ENCODE results near the gene DLGAP4.
"Not testable (repeated sequence)": the region's sequence is repeated elsewhere in the genome, so short reads cannot be mapped to it uniquely, and the experiment has no call there.

The DLGAP4 gene

GRCh38 chr20:36549628-36549941 is 243.4 kb downstream of the DLGAP4 start:
- Histone ChIP-seq H3K4me3 (ENCODE audit: low read length) (no peak overlapping the region), H3K27me3 (ENCODE audit: insufficient read depth, low read length) (no peaks in the 10 kb centered on the region), H3K36me3 (ENCODE audit: insufficient read depth, low read depth, low read length) (peaks cover 44% of the 10 kb centered on the region), H3K27ac (ENCODE audit: low read length) (no peak overlapping the region), H3K4me1 (ENCODE audit: insufficient read depth, low read length) (no peaks in the 10 kb centered on the region), H3K9me3 (ENCODE audit: insufficient read depth, low read depth, low read length) (no peaks in the 10 kb centered on the region), H3K9ac (ENCODE audit: low read depth, low read length) (no peak overlapping the region)

DNA sequence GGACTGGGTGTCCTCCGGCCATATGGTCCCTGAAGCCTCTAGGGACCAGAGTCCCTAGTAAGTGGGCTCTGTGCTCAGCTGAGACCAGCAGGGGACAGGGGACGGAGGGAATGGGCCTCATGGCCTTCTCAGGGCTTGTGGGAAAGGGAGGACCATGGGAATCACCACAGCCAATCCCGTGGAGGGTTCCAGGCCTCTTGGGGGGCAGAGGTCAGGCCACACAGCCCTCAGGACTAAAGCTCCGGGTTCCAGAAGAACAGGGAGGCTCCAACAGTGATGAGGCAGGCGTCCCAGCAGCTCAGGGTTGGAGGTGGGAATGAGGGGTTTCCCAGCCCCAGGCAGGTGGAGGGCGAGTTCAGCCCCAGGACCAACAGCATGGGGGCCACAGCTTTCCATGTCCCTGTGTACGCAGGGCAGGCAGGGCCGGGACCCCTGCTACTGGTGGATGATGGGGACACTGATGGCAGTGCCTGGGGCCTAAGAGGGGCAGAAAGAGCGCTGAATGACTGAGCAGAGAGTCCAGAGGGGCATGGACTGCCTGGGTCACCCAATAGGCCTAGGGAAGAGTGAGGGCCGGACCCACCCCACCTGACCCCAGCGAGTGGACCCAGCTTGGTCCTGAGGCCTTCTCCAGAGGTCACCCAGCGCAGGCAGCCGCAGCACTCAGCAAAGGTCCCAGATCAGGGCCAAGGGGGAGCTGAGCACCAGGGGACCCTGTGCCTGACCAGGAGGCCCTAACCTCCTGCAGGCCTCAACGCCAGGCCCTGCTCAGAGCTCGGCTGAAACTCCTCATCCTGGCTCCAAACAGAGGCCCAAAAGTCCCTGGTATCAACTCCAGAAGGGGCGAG is 244.0 kb downstream of the DLGAP4 start:
- Histone ChIP-seq H3K27ac (ENCODE audit: low read length) (no peak overlapping the region), H3K27me3 (ENCODE audit: insufficient read depth, low read length) (no peaks in the 10 kb centered on the region), H3K9ac (ENCODE audit: low read depth, low read length) (no peak overlapping the region), H3K9me3 (ENCODE audit: insufficient read depth, low read depth, low read length) (no peaks in the 10 kb centered on the region), H3K4me3 (ENCODE audit: low read length) (no peak overlapping the region), H3K36me3 (ENCODE audit: insufficient read depth, low read depth, low read length) (peaks cover 39% of the 10 kb centered on the region), H3K4me1 (ENCODE audit: insufficient read depth, low read length) (no peaks in the 10 kb centered on the region)

- Histone ChIP-seq H3K9me3 (ENCODE audit: insufficient read depth, low read depth, low read length) (no peaks in the 10 kb centered on the region), H3K36me3 (ENCODE audit: insufficient read depth, low read depth, low read length) (peaks cover 37% of the 10 kb centered on the region), H3K27ac (ENCODE audit: low read length) (no peak overlapping the region), H3K9ac (ENCODE audit: low read depth, low read length) (no peak overlapping the region), H3K4me3 (ENCODE audit: low read length) (no peak overlapping the region), H3K4me1 (ENCODE audit: insufficient read depth, low read length) (no peaks in the 10 kb centered on the region), H3K27me3 (ENCODE audit: insufficient read depth, low read length) (no peaks in the 10 kb centered on the region)
Measured at GRCh38 chr20:36550790-36551299, 244.7 kb downstream of the DLGAP4 start.

GRCh38 chr20:36555248-36555647 is 249.1 kb downstream of the DLGAP4 start:
- Histone ChIP-seq H3K9me3 (ENCODE audit: insufficient read depth, low read depth, low read length) (no peaks in the 10 kb centered on the region), H3K4me3 (ENCODE audit: low read length) (no peak overlapping the region)

GRCh38 chr20:36562724-36563123 is 256.6 kb downstream of the DLGAP4 start:
- Histone ChIP-seq H3K27me3 (ENCODE audit: insufficient read depth, low read length) (no peaks in the 10 kb centered on the region), H3K36me3 (ENCODE audit: insufficient read depth, low read depth, low read length) (no peaks in the 10 kb centered on the region), H3K9ac (ENCODE audit: low read depth, low read length) (peak overlapping the region; percentile 32; the same call in 1 of the 2 replicates), H3K4me3 (ENCODE audit: low read length) (peak overlapping the region; percentile 48; the same call in 1 of the 2 replicates), H3K27ac (ENCODE audit: low read length) (peak overlapping the region; percentile 48), H3K9me3 (ENCODE audit: insufficient read depth, low read depth, low read length) (peaks cover 8% of the 10 kb centered on the region), H3K4me1 (ENCODE audit: insufficient read depth, low read length) (peaks cover 14% of the 10 kb centered on the region; the same call in 1 of the 2 replicates)

More at GRCh38 chr20:36555248-36555647, 249.1 kb downstream of the DLGAP4 start:
- Histone ChIP-seq H3K27ac (ENCODE audit: low read length) (no peak overlapping the region), H3K9ac (ENCODE audit: low read depth, low read length) (no peak overlapping the region), H3K27me3 (ENCODE audit: insufficient read depth, low read length) (no peaks in the 10 kb centered on the region), H3K4me1 (ENCODE audit: insufficient read depth, low read length) (no peaks in the 10 kb centered on the region), H3K36me3 (ENCODE audit: insufficient read depth, low read depth, low read length) (no peaks in the 10 kb centered on the region)

DNA sequence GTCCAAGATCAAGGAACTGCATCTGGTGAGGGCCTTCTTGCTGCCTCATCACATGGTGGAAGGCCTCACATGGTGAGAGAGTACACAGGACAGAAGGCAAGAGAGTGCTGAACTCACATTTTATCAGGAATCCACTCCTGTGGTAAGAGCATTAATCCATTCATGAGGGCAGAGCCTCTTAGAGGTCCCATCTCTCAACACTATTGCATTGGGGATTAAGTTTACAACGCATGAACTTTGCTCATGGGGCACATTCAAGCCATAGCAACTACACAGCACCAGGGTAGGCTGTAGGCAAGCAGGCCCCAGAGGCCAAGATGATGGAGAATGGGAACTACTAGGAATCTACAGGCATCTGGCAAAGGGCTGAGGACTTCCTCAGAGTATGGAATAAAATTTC is 257.2 kb downstream of the DLGAP4 start:
- H3K36me3 ChIP-seq (ENCODE audit: insufficient read depth, low read depth, low read length): no peaks in the 10 kb centered on the region
- peak overlapping the region; percentile 32; the same call in 1 of the 2 replicates for H3K9ac ChIP-seq (ENCODE audit: low read depth, low read length)
- peaks cover 8% of the 10 kb centered on the region for H3K9me3 ChIP-seq (ENCODE audit: insufficient read depth, low read depth, low read length)
- H3K27me3 ChIP-seq (ENCODE audit: insufficient read depth, low read length): no peaks in the 10 kb centered on the region
- H3K27ac ChIP-seq (ENCODE audit: low read length): peak overlapping the region; percentile 48
- H3K4me1 ChIP-seq (ENCODE audit: insufficient read depth, low read length): peaks cover 14% of the 10 kb centered on the region; the same call in 1 of the 2 replicates
- H3K4me3 ChIP-seq (ENCODE audit: low read length): peak overlapping the region; percentile 48; the same call in 1 of the 2 replicates

DNA sequence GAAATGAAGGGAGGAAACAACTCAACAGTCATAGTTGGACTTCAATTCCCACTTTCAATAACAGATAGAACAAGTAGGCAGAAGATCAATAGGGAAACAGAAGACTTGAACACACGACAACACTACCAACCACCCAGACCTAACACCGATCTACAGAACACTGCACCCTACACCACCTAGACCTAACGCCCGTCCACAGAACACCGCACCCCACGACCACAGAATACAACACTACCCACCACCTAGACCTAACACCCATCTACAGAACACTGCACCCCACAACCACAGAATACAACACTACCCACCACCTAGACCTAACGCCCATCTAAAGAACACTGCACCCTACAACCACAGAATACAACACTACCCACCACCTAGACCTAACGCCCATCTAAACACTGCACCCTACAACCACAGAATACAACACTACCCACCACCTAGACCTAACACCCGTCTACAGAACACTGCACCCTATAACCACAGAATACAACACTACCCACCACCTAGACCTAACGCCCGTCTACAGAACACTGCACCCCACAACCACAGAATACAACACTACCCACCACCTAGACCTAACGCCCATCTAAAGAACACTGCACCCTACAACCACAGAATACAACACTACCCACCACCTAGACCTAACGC is 258.1 kb downstream of the DLGAP4 start:
- not testable (repeated sequence) for H3K36me3 ChIP-seq (ENCODE audit: insufficient read depth, low read depth, low read length); H3K9me3 ChIP-seq (ENCODE audit: insufficient read depth, low read depth, low read length); H3K27me3 ChIP-seq (ENCODE audit: insufficient read depth, low read length); H3K9ac ChIP-seq (ENCODE audit: low read depth, low read length); H3K27ac ChIP-seq (ENCODE audit: low read length); H3K4me3 ChIP-seq (ENCODE audit: low read length)
- peaks cover 14% of the 10 kb centered on the region; the same call in 1 of the 2 replicates for H3K4me1 ChIP-seq (ENCODE audit: insufficient read depth, low read length)

GRCh38 chr20:36564726-36565121 is 258.6 kb downstream of the DLGAP4 start:
- not testable (repeated sequence) for H3K9me3 ChIP-seq (ENCODE audit: insufficient read depth, low read depth, low read length); H3K4me3 ChIP-seq (ENCODE audit: low read length); H3K27me3 ChIP-seq (ENCODE audit: insufficient read depth, low read length); H3K9ac ChIP-seq (ENCODE audit: low read depth, low read length); H3K36me3 ChIP-seq (ENCODE audit: insufficient read depth, low read depth, low read length); H3K27ac ChIP-seq (ENCODE audit: low read length)
- H3K4me1 ChIP-seq (ENCODE audit: insufficient read depth, low read length): peaks cover 14% of the 10 kb centered on the region; the same call in 1 of the 2 replicates

DNA sequence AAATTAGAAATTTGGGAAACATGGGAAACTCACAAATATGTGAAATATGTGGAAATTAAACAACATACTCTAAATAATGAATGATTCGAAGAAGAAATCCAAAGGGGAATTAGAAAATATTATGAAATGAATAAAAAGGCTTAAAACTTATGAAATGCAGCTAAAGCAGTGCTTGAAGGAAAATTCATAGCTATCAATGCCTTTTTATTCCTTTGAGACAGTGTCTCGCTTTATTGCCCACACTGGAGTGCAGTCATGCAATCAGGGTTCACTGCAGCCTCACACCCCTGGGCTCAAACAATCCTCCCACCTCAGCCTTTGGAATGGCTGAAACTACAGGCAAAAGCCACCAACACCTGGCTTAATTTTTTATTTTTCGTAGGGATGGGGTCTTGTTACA is 259.4 kb downstream of the DLGAP4 start:
- Histone ChIP-seq H3K9me3 (ENCODE audit: insufficient read depth, low read depth, low read length) (peaks cover 8% of the 10 kb centered on the region), H3K9ac (ENCODE audit: low read depth, low read length) (no peak overlapping the region), H3K27me3 (ENCODE audit: insufficient read depth, low read length) (no peaks in the 10 kb centered on the region)

GRCh38 chr20:36569847-36570429 is 263.8 kb downstream of the DLGAP4 start:
- Histone ChIP-seq H3K36me3 (ENCODE audit: insufficient read depth, low read depth, low read length) (no peaks in the 10 kb centered on the region), H3K9me3 (ENCODE audit: insufficient read depth, low read depth, low read length) (peaks cover 7% of the 10 kb centered on the region), H3K9ac (ENCODE audit: low read depth, low read length) (no peak overlapping the region), H3K4me3 (ENCODE audit: low read length) (no peak overlapping the region), H3K27ac (ENCODE audit: low read length) (no peak overlapping the region), H3K4me1 (ENCODE audit: insufficient read depth, low read length) (peaks cover 22% of the 10 kb centered on the region; the same call in 1 of the 2 replicates), H3K27me3 (ENCODE audit: insufficient read depth, low read length) (no peaks in the 10 kb centered on the region)

More for the DNA sequence above, 259.4 kb downstream of the DLGAP4 start:
- peaks cover 14% of the 10 kb centered on the region; the same call in 1 of the 2 replicates for H3K4me1 ChIP-seq (ENCODE audit: insufficient read depth, low read length)
- no peaks in the 10 kb centered on the region for H3K36me3 ChIP-seq (ENCODE audit: insufficient read depth, low read depth, low read length)
- H3K4me3 ChIP-seq (ENCODE audit: low read length): no peak overlapping the region
- no peak overlapping the region for H3K27ac ChIP-seq (ENCODE audit: low read length)

DNA sequence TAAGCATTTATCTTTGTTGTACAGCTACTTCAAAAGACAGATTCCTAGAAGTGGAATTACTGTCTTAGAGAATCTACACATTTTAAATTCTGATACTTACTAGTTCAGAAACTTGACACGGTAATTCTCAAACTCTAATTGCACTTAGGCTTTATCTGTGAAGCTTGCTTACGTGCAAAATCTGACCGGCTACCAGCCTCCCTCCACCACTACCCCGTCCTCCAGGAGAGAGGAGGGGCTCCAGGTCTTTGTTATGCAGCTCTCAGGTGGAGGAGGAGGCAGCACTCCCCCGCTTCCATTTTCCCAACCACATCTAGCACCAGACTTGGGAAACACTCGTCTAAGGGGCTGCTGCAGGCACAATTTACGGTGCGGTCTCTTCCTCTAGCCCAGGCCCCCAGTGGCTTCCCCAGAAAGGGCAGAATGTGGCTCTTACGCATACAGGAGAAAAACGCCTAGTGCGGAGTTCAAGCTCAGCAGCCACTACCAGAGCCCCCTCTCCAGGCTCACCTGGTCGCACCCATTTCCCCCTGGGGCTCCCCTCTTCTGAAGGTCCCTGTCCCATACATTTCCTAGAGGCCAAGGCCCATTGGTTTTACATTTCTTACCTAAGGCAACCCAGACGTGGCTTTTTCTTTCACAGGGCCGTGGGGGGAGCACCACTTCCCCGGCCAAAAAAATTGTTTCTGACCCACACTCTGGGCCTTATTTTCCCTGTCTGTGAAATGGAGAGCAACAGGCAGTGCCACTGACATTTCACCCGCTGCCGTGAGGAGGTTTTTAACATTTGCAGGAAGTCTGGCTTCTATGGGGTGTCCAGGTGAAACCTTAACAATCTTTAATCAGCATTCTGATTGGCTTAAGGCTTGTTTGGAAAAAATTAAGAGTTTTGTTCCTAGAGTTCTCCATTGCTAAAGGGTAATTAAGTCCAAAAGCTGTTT is 265.7 kb downstream of the DLGAP4 start:
- Histone ChIP-seq H3K27me3 (ENCODE audit: insufficient read depth, low read length) (no peaks in the 10 kb centered on the region), H3K27ac (ENCODE audit: low read length) (peak overlapping the region; percentile 96), H3K4me1 (ENCODE audit: insufficient read depth, low read length) (peaks cover 28% of the 10 kb centered on the region; the same call in 1 of the 2 replicates), H3K36me3 (ENCODE audit: insufficient read depth, low read depth, low read length) (no peaks in the 10 kb centered on the region; the same call in none of the 2 replicates), H3K4me3 (ENCODE audit: low read length) (peak overlapping the region; percentile 72), H3K9me3 (ENCODE audit: insufficient read depth, low read depth, low read length) (no peaks in the 10 kb centered on the region), H3K9ac (ENCODE audit: low read depth, low read length) (peak overlapping the region; percentile 79)
